Neural cell (in vitro differentiated cells): ENCODE results near the gene ZNF669. TPM values are rescaled to one million over a fixed set of nuclear protein-coding genes. Genes with fewer than 3 reads are reported as not detected.

ENCODE experiments used
- H2AFZ ChIP-seq: fragments of 200-600, 300-800 bp; sonication (generic), shearing (Covaris generic); 2 replicates; pipeline ENCODE4 v1.6.0; 2014; ENCODE audit warnings: low read depth, mild to moderate bottlenecking, antibody characterized with exemption, low read length, moderate library complexity
- H3F3A ChIP-seq: fragments of 200-600 bp; shearing (Covaris generic); 2 replicates; pipeline ENCODE4 v1.6.1; 2016; ENCODE audit warnings: mild to moderate bottlenecking, moderate library complexity, mixed read lengths, antibody characterized with exemption, low read length; ENCODE audit not compliant: insufficient read depth, poor library complexity, severe bottlenecking
- H3K27ac ChIP-seq: fragments of 200-600, 300-800 bp; sonication (generic), shearing (Covaris generic); 2 replicates; pipeline ENCODE4 v1.5.1; 2014; ENCODE audit warnings: mild to moderate bottlenecking, low read length, moderate library complexity
- H3K27me3 ChIP-seq: fragments of 300-800, 200-600 bp; sonication (generic), shearing (Covaris generic); 2 replicates; pipeline ENCODE4 v1.6.0; 2014; ENCODE audit warnings: mild to moderate bottlenecking, low read depth, low read length, moderate library complexity; ENCODE audit not compliant: insufficient read depth
- H3K36me3 ChIP-seq: fragments of 300-800, 200-600 bp; sonication (generic), shearing (Covaris generic); 2 replicates; pipeline ENCODE4 v1.5.1; 2014; ENCODE audit warnings: mild to moderate bottlenecking, antibody characterized with exemption, low read length, moderate library complexity; ENCODE audit not compliant: insufficient read depth
- H3K4me2 ChIP-seq: fragments of 300-800, 200-600 bp; sonication (generic), shearing (Covaris generic); 2 replicates; pipeline ENCODE4 v1.6.0; 2014; ENCODE audit warnings: mild to moderate bottlenecking, low read length
- H3K4me3 ChIP-seq: fragments of 300-800, 200-600 bp; sonication (generic), shearing (Covaris generic); 2 replicates; pipeline ENCODE4 v1.5.1; 2014; ENCODE audit warnings: mild to moderate bottlenecking, low read length, moderate library complexity
- H3K79me2 ChIP-seq: fragments of 200-600 bp; shearing (Covaris generic); replicated peaks from 2 replicates; pipeline ENCODE4 v1.6.0; 2014; ENCODE audit warnings: mild to moderate bottlenecking, low read length, moderate library complexity; ENCODE audit not compliant: insufficient read depth
- H3K9ac ChIP-seq: fragments of 300-800, 200-600 bp; sonication (generic), shearing (Covaris generic); 2 replicates; pipeline ENCODE4 v1.6.1; 2016; ENCODE audit warnings: mild to moderate bottlenecking, low read length, mixed read lengths
- H3K9me2 ChIP-seq: fragments of 200-600 bp; shearing (Covaris generic); 2 replicates; pipeline ENCODE4 v1.6.1; 2016; ENCODE audit warnings: mild to moderate bottlenecking, low read length, mixed read lengths; ENCODE audit not compliant: insufficient read depth
- H3K9me3 ChIP-seq: fragments of 200-600, 300-800 bp; sonication (generic), shearing (Covaris generic); 2 replicates; pipeline ENCODE4 v1.6.1; 2016; ENCODE audit warnings: mild to moderate bottlenecking, mixed run types, low read length, moderate library complexity, mixed read lengths
- H4K20me1 ChIP-seq: fragments of 200-600 bp; shearing (Covaris generic); 2 replicates; pipeline ENCODE4 v1.6.1; 2016; ENCODE audit warnings: mild to moderate bottlenecking, mixed run types; ENCODE audit not compliant: insufficient read depth
- EP300 ChIP-seq: fragments of 450-650 bp; conservative IDR thresholded peaks from 2 replicates; pipeline ENCODE4 v1.6.1; 2014; ENCODE audit warnings: antibody characterized with exemption, mild to moderate bottlenecking, moderate library complexity; ENCODE audit not compliant: poor library complexity, severe bottlenecking
- EZH2 ChIP-seq: fragments of 200-600, 300-800 bp; shearing (Covaris generic), sonication (generic); IDR thresholded peaks from 2 replicates; pipeline ENCODE4 v1.6.1; 2014; ENCODE audit warnings: antibody characterized with exemption, low read length, borderline replicate concordance, mild to moderate bottlenecking; ENCODE audit not compliant: insufficient read depth, poor library complexity, severe bottlenecking
- MXI1 ChIP-seq: fragments of 450-650 bp; conservative IDR thresholded peaks from 2 replicates; pipeline ENCODE4 v1.6.1; 2014; ENCODE audit warnings: antibody characterized with exemption, mild to moderate bottlenecking; ENCODE audit not compliant: poor library complexity, severe bottlenecking
- POLR2AphosphoS5 ChIP-seq: IDR thresholded peaks from 2 replicates; pipeline ENCODE4 v1.6.1; 2012
- RAD21 ChIP-seq: fragments of 450-650 bp; conservative IDR thresholded peaks from 2 replicates; pipeline ENCODE4 v1.6.1; 2014; ENCODE audit warnings: antibody characterized with exemption, mild to moderate bottlenecking, moderate library complexity
- SMC3 ChIP-seq: fragments of 450-650 bp; conservative IDR thresholded peaks from 2 replicates; pipeline ENCODE4 v1.6.1; 2014; ENCODE audit warnings: antibody characterized with exemption, mild to moderate bottlenecking, moderate library complexity; ENCODE audit not compliant: poor library complexity
- TAF1 ChIP-seq: IDR thresholded peaks from 2 replicates; pipeline ENCODE4 v1.6.1; 2012; ENCODE audit warnings: low read depth
- polyA plus RNA-seq: library from polyadenylated mRNA; depleted of rRNA; stranded (reverse); fragments of >200 nt; gene quantifications from 2 replicates; pipeline ENCODE4 v1.2.3, GENCODE V29; 2014
- TF ChIP-seq, protein P1 (sequence below): fragments of 450-650 bp; IDR thresholded peaks from 2 replicates; pipeline ENCODE4 v1.5.1; 2014; ENCODE audit warnings: antibody characterized with exemption, mild to moderate bottlenecking, moderate library complexity; ENCODE audit not compliant: poor library complexity, severe bottlenecking
- TF ChIP-seq, protein P2 (sequence below): IDR thresholded peaks from 2 replicates; pipeline ENCODE4 v1.6.1; 2012; ENCODE audit warnings: borderline replicate concordance

The ZNF669 gene
- polyA plus RNA-seq, 1 donor from 2014 or later: 22.7 TPM

DNA sequence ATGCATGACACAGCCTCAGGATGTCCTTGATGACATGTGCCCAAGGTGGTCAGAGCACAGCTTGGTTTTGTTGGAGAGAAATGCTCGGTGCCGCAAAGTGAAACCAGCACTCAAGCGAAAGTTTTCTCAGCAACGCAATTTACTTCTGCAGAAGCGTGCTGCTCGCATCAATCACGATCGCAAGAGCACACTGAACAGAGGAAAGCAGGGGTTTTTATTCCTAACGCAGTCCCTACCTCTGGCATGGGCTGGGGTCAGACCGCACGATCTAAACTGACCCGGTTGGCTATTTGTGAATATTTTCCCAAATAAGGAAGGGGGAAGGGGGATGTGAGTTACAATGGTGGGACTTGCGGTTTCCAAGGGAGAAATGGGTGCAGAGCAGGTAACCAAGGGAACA is 809 bp upstream of the ZNF669 start:
- Histone ChIP-seq H3K79me2 (peaks cover 35% of the 10 kb centered on the region), H3K9ac (peak overlapping the region; percentile 99)

GRCh38 chr1:247102381-247102780 is 1.8 kb downstream of the ZNF669 start:
- peaks cover 36% of the 10 kb centered on the region for H3K36me3 ChIP-seq
- TF ChIP-seq SMC3 (no peak), MXI1 (no peak), EP300 (no peak)
- TF ChIP-seq, protein P1, sequence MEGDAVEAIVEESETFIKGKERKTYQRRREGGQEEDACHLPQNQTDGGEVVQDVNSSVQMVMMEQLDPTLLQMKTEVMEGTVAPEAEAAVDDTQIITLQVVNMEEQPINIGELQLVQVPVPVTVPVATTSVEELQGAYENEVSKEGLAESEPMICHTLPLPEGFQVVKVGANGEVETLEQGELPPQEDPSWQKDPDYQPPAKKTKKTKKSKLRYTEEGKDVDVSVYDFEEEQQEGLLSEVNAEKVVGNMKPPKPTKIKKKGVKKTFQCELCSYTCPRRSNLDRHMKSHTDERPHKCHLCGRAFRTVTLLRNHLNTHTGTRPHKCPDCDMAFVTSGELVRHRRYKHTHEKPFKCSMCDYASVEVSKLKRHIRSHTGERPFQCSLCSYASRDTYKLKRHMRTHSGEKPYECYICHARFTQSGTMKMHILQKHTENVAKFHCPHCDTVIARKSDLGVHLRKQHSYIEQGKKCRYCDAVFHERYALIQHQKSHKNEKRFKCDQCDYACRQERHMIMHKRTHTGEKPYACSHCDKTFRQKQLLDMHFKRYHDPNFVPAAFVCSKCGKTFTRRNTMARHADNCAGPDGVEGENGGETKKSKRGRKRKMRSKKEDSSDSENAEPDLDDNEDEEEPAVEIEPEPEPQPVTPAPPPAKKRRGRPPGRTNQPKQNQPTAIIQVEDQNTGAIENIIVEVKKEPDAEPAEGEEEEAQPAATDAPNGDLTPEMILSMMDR: no peak
- no peak overlapping the region for H2AFZ ChIP-seq
- no peaks in the 10 kb centered on the region for H4K20me1 ChIP-seq
- peak overlapping the region; percentile 56 for H3K4me2 ChIP-seq
- no peaks in the 10 kb centered on the region for H3K27me3 ChIP-seq
- no peaks in the 10 kb centered on the region for H3F3A ChIP-seq
- H3K9me3 ChIP-seq: peaks cover 10% of the 10 kb centered on the region
- H3K9me2 ChIP-seq: no peaks in the 10 kb centered on the region
- no peak overlapping the region for H3K27ac ChIP-seq
- H3K4me3 ChIP-seq: peak overlapping the region; percentile 100
- H3K79me2 ChIP-seq: peaks cover 45% of the 10 kb centered on the region
- no peak overlapping the region for H3K9ac ChIP-seq

More for the DNA sequence above, 809 bp upstream of the ZNF669 start:
- TF ChIP-seq EP300 (no peak), RAD21 (no peak), EZH2 (no peak), TAF1 (no peak), SMC3 (no peak), POLR2AphosphoS5 (no peak)
- TF ChIP-seq, protein P1: no peak
- TF ChIP-seq, protein P2, sequence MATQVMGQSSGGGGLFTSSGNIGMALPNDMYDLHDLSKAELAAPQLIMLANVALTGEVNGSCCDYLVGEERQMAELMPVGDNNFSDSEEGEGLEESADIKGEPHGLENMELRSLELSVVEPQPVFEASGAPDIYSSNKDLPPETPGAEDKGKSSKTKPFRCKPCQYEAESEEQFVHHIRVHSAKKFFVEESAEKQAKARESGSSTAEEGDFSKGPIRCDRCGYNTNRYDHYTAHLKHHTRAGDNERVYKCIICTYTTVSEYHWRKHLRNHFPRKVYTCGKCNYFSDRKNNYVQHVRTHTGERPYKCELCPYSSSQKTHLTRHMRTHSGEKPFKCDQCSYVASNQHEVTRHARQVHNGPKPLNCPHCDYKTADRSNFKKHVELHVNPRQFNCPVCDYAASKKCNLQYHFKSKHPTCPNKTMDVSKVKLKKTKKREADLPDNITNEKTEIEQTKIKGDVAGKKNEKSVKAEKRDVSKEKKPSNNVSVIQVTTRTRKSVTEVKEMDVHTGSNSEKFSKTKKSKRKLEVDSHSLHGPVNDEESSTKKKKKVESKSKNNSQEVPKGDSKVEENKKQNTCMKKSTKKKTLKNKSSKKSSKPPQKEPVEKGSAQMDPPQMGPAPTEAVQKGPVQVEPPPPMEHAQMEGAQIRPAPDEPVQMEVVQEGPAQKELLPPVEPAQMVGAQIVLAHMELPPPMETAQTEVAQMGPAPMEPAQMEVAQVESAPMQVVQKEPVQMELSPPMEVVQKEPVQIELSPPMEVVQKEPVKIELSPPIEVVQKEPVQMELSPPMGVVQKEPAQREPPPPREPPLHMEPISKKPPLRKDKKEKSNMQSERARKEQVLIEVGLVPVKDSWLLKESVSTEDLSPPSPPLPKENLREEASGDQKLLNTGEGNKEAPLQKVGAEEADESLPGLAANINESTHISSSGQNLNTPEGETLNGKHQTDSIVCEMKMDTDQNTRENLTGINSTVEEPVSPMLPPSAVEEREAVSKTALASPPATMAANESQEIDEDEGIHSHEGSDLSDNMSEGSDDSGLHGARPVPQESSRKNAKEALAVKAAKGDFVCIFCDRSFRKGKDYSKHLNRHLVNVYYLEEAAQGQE: no peak
- Histone ChIP-seq H3K9me2 (no peaks in the 10 kb centered on the region), H3K27ac (peak overlapping the region; percentile 97), H3K4me3 (peak overlapping the region; percentile 100), H3K36me3 (peaks cover 22% of the 10 kb centered on the region), H3F3A (no peaks in the 10 kb centered on the region), H4K20me1 (no peaks in the 10 kb centered on the region), H3K4me2 (peak overlapping the region; percentile 21), H2AFZ (no peak overlapping the region), H3K9me3 (peaks cover 10% of the 10 kb centered on the region), H3K27me3 (no peaks in the 10 kb centered on the region)
